Neural progenitor cell (in vitro differentiated cells): ENCODE data around the gene ALDH3A1.
A peak's percentile ranks its signal among the peaks of the same experiment; 100 is the strongest.

Experiments used
- EZH2 ChIP-seq: fragments of 200-600 bp; sonication (generic); IDR thresholded peaks from 2 replicates; pipeline ENCODE4 v1.6.1; 2017; ENCODE audit warnings: antibody characterized with exemption, mild to moderate bottlenecking, moderate library complexity
- EZH2phosphoT487 ChIP-seq: fragments of 200-600 bp; sonication (generic); IDR thresholded peaks from 2 replicates; pipeline ENCODE4 v1.6.1; 2017; ENCODE audit warnings: antibody characterized with exemption
- TF ChIP-seq, protein P1 (sequence below): fragments of 200-600 bp; sonication (generic); IDR thresholded peaks from 2 replicates; pipeline ENCODE4 v1.5.1; 2017; ENCODE audit warnings: antibody characterized with exemption, mild to moderate bottlenecking

DNA sequence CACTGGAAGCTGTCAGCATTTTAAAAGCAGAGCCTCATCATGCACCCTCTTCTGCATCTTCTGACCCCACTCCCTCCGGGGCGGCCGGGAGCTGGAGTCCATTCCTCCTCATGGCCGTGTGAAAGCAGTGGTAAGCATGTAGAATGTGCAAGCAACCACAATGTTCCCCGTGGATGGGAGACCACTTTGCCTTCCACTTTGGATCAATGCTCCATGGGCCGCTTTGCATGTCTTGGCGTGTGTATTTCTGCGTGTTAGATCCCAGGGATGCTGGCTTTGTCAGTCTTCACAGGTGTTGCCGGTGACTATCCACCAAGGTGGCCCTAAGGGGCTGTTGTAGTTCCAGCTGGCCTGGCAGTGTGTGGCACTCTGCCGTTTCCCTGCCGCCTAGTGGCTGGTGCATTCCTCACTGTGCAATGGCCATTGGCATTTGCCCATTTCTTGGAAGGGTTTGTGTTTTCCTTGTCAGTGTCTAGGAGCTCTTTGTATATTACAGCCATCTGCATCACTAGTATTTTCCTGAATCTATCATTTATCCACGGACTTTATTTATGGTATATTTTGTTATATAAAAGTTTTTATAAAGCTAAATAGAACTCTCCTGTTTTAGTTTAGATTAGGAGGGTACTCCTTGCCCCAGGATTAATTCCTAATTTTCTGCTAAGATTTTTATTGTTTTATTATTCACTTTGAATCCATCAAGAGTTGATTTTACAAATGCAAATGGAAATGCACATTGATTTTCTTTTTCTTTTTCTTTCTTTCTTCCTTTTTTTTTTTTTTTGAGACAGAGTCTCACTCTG lies 5.8 kb upstream of the ALDH3A1 start:
- TF ChIP-seq, protein P1, sequence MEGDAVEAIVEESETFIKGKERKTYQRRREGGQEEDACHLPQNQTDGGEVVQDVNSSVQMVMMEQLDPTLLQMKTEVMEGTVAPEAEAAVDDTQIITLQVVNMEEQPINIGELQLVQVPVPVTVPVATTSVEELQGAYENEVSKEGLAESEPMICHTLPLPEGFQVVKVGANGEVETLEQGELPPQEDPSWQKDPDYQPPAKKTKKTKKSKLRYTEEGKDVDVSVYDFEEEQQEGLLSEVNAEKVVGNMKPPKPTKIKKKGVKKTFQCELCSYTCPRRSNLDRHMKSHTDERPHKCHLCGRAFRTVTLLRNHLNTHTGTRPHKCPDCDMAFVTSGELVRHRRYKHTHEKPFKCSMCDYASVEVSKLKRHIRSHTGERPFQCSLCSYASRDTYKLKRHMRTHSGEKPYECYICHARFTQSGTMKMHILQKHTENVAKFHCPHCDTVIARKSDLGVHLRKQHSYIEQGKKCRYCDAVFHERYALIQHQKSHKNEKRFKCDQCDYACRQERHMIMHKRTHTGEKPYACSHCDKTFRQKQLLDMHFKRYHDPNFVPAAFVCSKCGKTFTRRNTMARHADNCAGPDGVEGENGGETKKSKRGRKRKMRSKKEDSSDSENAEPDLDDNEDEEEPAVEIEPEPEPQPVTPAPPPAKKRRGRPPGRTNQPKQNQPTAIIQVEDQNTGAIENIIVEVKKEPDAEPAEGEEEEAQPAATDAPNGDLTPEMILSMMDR = peak; percentile 47
- TF ChIP-seq EZH2phosphoT487 = no peak
- TF ChIP-seq EZH2 = no peak
